NT2/D1 (cell line): ENCODE data around the gene LRFN2.

Experiments used
- DNase-seq: peaks from one replicate; pipeline ENCODE4 v3.0.0-alpha.2; 2011; ENCODE audit warnings: low read depth, low spot score
- H3K27me3 ChIP-seq: 2 replicates; pipeline ENCODE4 v1.6.0; 2011; ENCODE audit warnings: mild to moderate bottlenecking; ENCODE audit not compliant: insufficient read length, insufficient read depth
- H3K36me3 ChIP-seq: 2 replicates; pipeline ENCODE4 v1.6.1; 2011; ENCODE audit warnings: mild to moderate bottlenecking, low read length, mixed read lengths; ENCODE audit not compliant: insufficient read depth, insufficient read length
- H3K4me1 ChIP-seq: 2 replicates; pipeline ENCODE4 v1.5.1; 2011; ENCODE audit not compliant: insufficient read depth, insufficient read length
- H3K4me3 ChIP-seq: 2 replicates; pipeline ENCODE4 v1.5.1; 2011; ENCODE audit warnings: low read depth; ENCODE audit not compliant: insufficient read length
- H3K9ac ChIP-seq: 2 replicates; pipeline ENCODE4 v1.6.0; 2011; ENCODE audit warnings: low read depth; ENCODE audit not compliant: insufficient read length
- H3K9me3 ChIP-seq: 2 replicates; pipeline ENCODE4 v1.5.1; 2011; ENCODE audit warnings: mild to moderate bottlenecking, low read length; ENCODE audit not compliant: insufficient read depth
- SUZ12 ChIP-seq: IDR thresholded peaks from 2 replicates; pipeline ENCODE4 v1.6.1; 2011; ENCODE audit not compliant: insufficient read length, insufficient read depth; ENCODE audit errors: extremely low read depth
- YY1 ChIP-seq: IDR thresholded peaks from 2 replicates; pipeline ENCODE4 v1.6.1; 2011; ENCODE audit not compliant: insufficient read length, insufficient read depth
- ZNF274 ChIP-seq: IDR thresholded peaks from 2 replicates; pipeline ENCODE4 v1.6.1; 2011; ENCODE audit warnings: mild to moderate bottlenecking, low read depth, low read length

The LRFN2 gene

GRCh38 chr6:40373267-40373666 is 213.9 kb downstream of the LRFN2 start:
- no peaks in the 10 kb centered on the region for H3K4me1 ChIP-seq
- no peak overlapping the region for H3K4me3 ChIP-seq
- no peaks in the 10 kb centered on the region for H3K9me3 ChIP-seq
- no peak for TF ChIP-seq YY1
- no peaks in the 10 kb centered on the region for H3K27me3 ChIP-seq
- no peak for DNase-seq
- no peaks in the 10 kb centered on the region for H3K36me3 ChIP-seq
- H3K9ac ChIP-seq, result no peak overlapping the region

GRCh38 chr6:40371621-40372020 is 215.5 kb downstream of the LRFN2 start:
- no peak overlapping the region for H3K4me3 ChIP-seq
- DNase-seq, result no peak
- peaks cover 6% of the 10 kb centered on the region; the same call in 1 of the 2 replicates for H3K9me3 ChIP-seq
- H3K36me3 ChIP-seq, result no peaks in the 10 kb centered on the region
- no peak for TF ChIP-seq YY1
- H3K4me1 ChIP-seq, result no peaks in the 10 kb centered on the region
- H3K9ac ChIP-seq, result no peak overlapping the region
- H3K27me3 ChIP-seq, result no peaks in the 10 kb centered on the region

DNA sequence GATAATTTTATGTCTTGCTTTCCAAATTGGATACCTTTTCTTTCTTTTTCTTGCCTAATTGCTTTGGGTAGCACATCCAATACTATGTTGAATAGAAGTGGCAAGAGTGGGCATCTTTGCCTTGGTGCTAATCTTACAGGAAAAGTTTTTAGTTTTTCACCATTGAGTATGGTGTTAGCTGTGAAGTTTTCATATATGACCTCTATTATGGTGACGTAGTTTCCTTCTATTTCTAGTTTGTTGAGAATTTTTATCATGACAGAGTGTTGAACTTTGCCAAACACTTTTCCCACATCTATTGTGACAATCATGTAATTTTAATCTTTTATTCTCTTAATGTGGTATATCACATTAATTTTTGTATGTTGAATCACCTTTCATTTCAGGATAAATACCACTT is 216.1 kb downstream of the LRFN2 start:
- no peaks in the 10 kb centered on the region for H3K36me3 ChIP-seq
- no peak overlapping the region for H3K4me3 ChIP-seq

DNA sequence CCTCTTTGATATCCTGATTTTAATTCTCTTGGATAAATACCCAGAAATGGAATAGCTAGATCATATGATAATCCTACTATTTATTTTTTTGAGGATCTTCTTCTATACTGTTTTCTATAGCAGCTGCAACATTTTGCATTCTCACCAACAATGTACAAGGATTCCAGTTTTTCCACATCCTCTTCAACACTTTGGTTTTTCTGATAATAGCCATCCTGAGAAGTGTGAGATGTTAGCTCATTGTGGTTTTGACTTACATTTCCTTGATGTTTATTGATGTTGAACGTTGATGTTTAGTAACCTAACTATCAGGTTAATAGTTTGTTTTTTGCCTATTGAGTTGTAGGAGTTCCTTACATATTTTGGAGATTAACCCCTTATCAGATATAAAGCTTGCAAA is 217.3 kb downstream of the LRFN2 start:
- Histone ChIP-seq H3K27me3 (no peaks in the 10 kb centered on the region), H3K9ac (no peak overlapping the region), H3K36me3 (no peaks in the 10 kb centered on the region), H3K9me3 (peaks cover 12% of the 10 kb centered on the region; the same call in 1 of the 2 replicates), H3K4me3 (no peak overlapping the region), H3K4me1 (no peaks in the 10 kb centered on the region)
- DNase-seq, result no peak
- no peak for TF ChIP-seq YY1
- no peak for TF ChIP-seq ZNF274
- no peak for TF ChIP-seq SUZ12

More for the DNA sequence above, 216.1 kb downstream of the LRFN2 start:
- H3K27me3 ChIP-seq, result no peaks in the 10 kb centered on the region
- no peak for TF ChIP-seq YY1
- no peak for TF ChIP-seq SUZ12
- TF ChIP-seq ZNF274, result no peak
- H3K4me1 ChIP-seq, result no peaks in the 10 kb centered on the region
- peaks cover 11% of the 10 kb centered on the region; the same call in 1 of the 2 replicates for H3K9me3 ChIP-seq
- no peak for DNase-seq
- H3K9ac ChIP-seq, result no peak overlapping the region

GRCh38 chr6:40369042-40369441 is 218.1 kb downstream of the LRFN2 start:
- H3K9ac ChIP-seq, result no peak overlapping the region
- DNase-seq, result no peak
- no peaks in the 10 kb centered on the region for H3K36me3 ChIP-seq
- no peak for TF ChIP-seq ZNF274
- no peak for TF ChIP-seq YY1
- TF ChIP-seq SUZ12, result no peak
- no peaks in the 10 kb centered on the region for H3K27me3 ChIP-seq
- peaks cover 12% of the 10 kb centered on the region; the same call in 1 of the 2 replicates for H3K9me3 ChIP-seq
- H3K4me3 ChIP-seq, result no peak overlapping the region
- no peaks in the 10 kb centered on the region for H3K4me1 ChIP-seq

GRCh38 chr6:40362859-40363258 is 224.3 kb downstream of the LRFN2 start:
- TF ChIP-seq YY1 (no peak), ZNF274 (no peak), SUZ12 (no peak)
- no peaks in the 10 kb centered on the region for H3K4me1 ChIP-seq
- H3K27me3 ChIP-seq, result no peaks in the 10 kb centered on the region
- DNase-seq, result no peak
- no peaks in the 10 kb centered on the region for H3K36me3 ChIP-seq
- H3K4me3 ChIP-seq, result no peak overlapping the region
- peaks cover 12% of the 10 kb centered on the region; the same call in 1 of the 2 replicates for H3K9me3 ChIP-seq
- no peak overlapping the region for H3K9ac ChIP-seq

- Histone ChIP-seq H3K9me3 (no peaks in the 10 kb centered on the region), H3K4me1 (no peaks in the 10 kb centered on the region), H3K4me3 (no peak overlapping the region), H3K27me3 (no peaks in the 10 kb centered on the region), H3K36me3 (no peaks in the 10 kb centered on the region), H3K9ac (no peak overlapping the region)
- DNase-seq, result no peak
- TF ChIP-seq SUZ12, result no peak
- no peak for TF ChIP-seq YY1
- TF ChIP-seq ZNF274, result no peak
Measured at GRCh38 chr6:40359808-40360207, 227.4 kb downstream of the LRFN2 start.
